Mesothelial cell of epicardium (in vitro differentiated cells): ENCODE measurements around the gene REC114. TPM values are rescaled to one million over a fixed set of nuclear protein-coding genes. Genes with fewer than 3 reads are reported as not detected.
"Not testable (repeated sequence)": the region's sequence is repeated elsewhere in the genome, so short reads cannot be mapped to it uniquely, and the experiment has no call there.

Source experiments
- DNase-seq, 2 experiments: peaks; one replicate each; pipeline ENCODE4 v3.0.0; 2021; ENCODE audit warnings: low spot score in 2 of 2; ENCODE audit not compliant: unreplicated experiment in 2 of 2
- H3K27ac Mint-ChIP-seq: 2 replicates; pipeline ENCODE4 v1.8.0; 2021; ENCODE audit warnings: mixed read lengths
- H3K27me3 Mint-ChIP-seq: 2 replicates; pipeline ENCODE4 v1.8.0; 2021; ENCODE audit warnings: low read depth, mixed read lengths
- H3K36me3 Mint-ChIP-seq: 2 replicates; pipeline ENCODE4 v1.8.0; 2021; ENCODE audit warnings: mixed read lengths
- H3K4me1 Mint-ChIP-seq: 2 replicates; pipeline ENCODE4 v1.8.0; 2021; ENCODE audit warnings: mixed read lengths
- H3K4me3 Mint-ChIP-seq: 2 replicates; pipeline ENCODE4 v1.8.0; 2021; ENCODE audit warnings: mild to moderate bottlenecking, moderate library complexity, mixed read lengths
- H3K9me3 Mint-ChIP-seq: 2 replicates; pipeline ENCODE4 v1.8.0; 2021; ENCODE audit warnings: mixed read lengths
- CTCF ChIP-seq: fragments of 200-600 bp; sonication (generic); IDR thresholded peaks from one replicate; pipeline ENCODE4 v1.5.0; 2021; ENCODE audit warnings: antibody characterized with exemption; ENCODE audit not compliant: unreplicated experiment
- total RNA-seq: library from RNA; stranded (reverse); gene quantifications from 3 replicates; pipeline ENCODE4 v1.2.1, GENCODE V29; 2021

REC114 gene
- total RNA-seq, 1 donor from 2014 or later: not detected

- Mint-ChIP-seq H3K27ac (no peak overlapping the region), H3K27me3 (peaks cover 1% of the 10 kb centered on the region), H3K9me3 (no peaks in the 10 kb centered on the region), H3K36me3 (no peaks in the 10 kb centered on the region), H3K4me1 (no peaks in the 10 kb centered on the region), H3K4me3 (no peak overlapping the region)
- no peak for TF ChIP-seq CTCF
- no peak for DNase-seq
These were observed 39.8 kb upstream of the REC114 start for GRCh38 chr15:73403171-73403570.

- no peak overlapping the region for H3K4me3 Mint-ChIP-seq
- TF ChIP-seq CTCF: no peak
- peaks cover 25% of the 10 kb centered on the region for H3K27me3 Mint-ChIP-seq
- no peak for DNase-seq
- no peak overlapping the region for H3K27ac Mint-ChIP-seq
- no peaks in the 10 kb centered on the region for H3K4me1 Mint-ChIP-seq
- peaks cover 3% of the 10 kb centered on the region for H3K9me3 Mint-ChIP-seq
- no peaks in the 10 kb centered on the region for H3K36me3 Mint-ChIP-seq
These were observed 28.1 kb upstream of the REC114 start for GRCh38 chr15:73414876-73415275.

- Mint-ChIP-seq H3K27me3 (peaks cover 26% of the 10 kb centered on the region), H3K36me3 (no peaks in the 10 kb centered on the region), H3K4me1 (no peaks in the 10 kb centered on the region), H3K4me3 (no peak overlapping the region), H3K27ac (no peak overlapping the region), H3K9me3 (no peaks in the 10 kb centered on the region)
- no peak for DNase-seq
- TF ChIP-seq CTCF: no peak
These were observed 18.5 kb upstream of the REC114 start for GRCh38 chr15:73424506-73424905.

GRCh38 chr15:73425510-73425909, 17.5 kb upstream of the REC114 start:
- Mint-ChIP-seq H3K27ac (no peak overlapping the region), H3K36me3 (no peaks in the 10 kb centered on the region), H3K27me3 (peaks cover 35% of the 10 kb centered on the region), H3K9me3 (no peaks in the 10 kb centered on the region), H3K4me3 (no peak overlapping the region), H3K4me1 (no peaks in the 10 kb centered on the region)
- no peak for DNase-seq
- no peak for TF ChIP-seq CTCF

GRCh38 chr15:73426323-73426994, 16.5 kb upstream of the REC114 start:
- Mint-ChIP-seq H3K27ac (no peak overlapping the region), H3K4me3 (no peak overlapping the region), H3K27me3 (peaks cover 41% of the 10 kb centered on the region), H3K4me1 (no peaks in the 10 kb centered on the region), H3K36me3 (no peaks in the 10 kb centered on the region), H3K9me3 (no peaks in the 10 kb centered on the region)
- no peak for TF ChIP-seq CTCF
- no peak for DNase-seq

- not testable (repeated sequence) for H3K27ac Mint-ChIP-seq, H3K9me3 Mint-ChIP-seq, H3K36me3 Mint-ChIP-seq, H3K4me1 Mint-ChIP-seq, H3K4me3 Mint-ChIP-seq, DNase-seq
- peaks cover 49% of the 10 kb centered on the region for H3K27me3 Mint-ChIP-seq
These were observed 11.6 kb upstream of the REC114 start for GRCh38 chr15:73431329-73431728.
